OCI-LY3 (cell line): ENCODE measurements around the gene PICK1.

Experiments used
- H2AFZ ChIP-seq: fragments of 200-600, 300-600 bp; shearing (Covaris generic); 2 replicates; pipeline ENCODE4 v1.6.0; 2014; ENCODE audit warnings: antibody characterized with exemption, low read depth, low read length
- H3K27ac ChIP-seq: fragments of 200-600, 300-600 bp; sonication (generic); 2 replicates; pipeline ENCODE4 v1.5.1; 2014; ENCODE audit warnings: mild to moderate bottlenecking, low read length, moderate library complexity, mixed read lengths
- H3K27me3 ChIP-seq: fragments of 200-600, 300-600 bp; sonication (generic); 2 replicates; pipeline ENCODE4 v1.6.1; 2014; ENCODE audit warnings: low read depth, low read length, mixed read lengths
- H3K36me3 ChIP-seq: fragments of 200-600, 300-600 bp; sonication (generic); replicated peaks from 2 replicates; pipeline ENCODE3; 2014; ENCODE audit warnings: low read depth, low read length, mixed read lengths
- H3K4me1 ChIP-seq: fragments of 300-600, 200-600 bp; sonication (generic); 2 replicates; pipeline ENCODE4 v1.6.1; 2014; ENCODE audit warnings: low read length, mixed read lengths
- H3K4me2 ChIP-seq: fragments of 200-600, 300-600 bp; sonication (generic); 2 replicates; pipeline ENCODE4 v1.6.1; 2014; ENCODE audit warnings: low read length, mixed read lengths
- H3K4me3 ChIP-seq: fragments of 300-600, 200-600 bp; sonication (generic); 2 replicates; pipeline ENCODE4 v1.5.1; 2014; ENCODE audit warnings: antibody characterized with exemption, mild to moderate bottlenecking, low read length, moderate library complexity
- H3K79me2 ChIP-seq: fragments of 300-600, 200-600 bp; shearing (Covaris generic); 2 replicates; pipeline ENCODE4 v1.6.1; 2014; ENCODE audit warnings: mild to moderate bottlenecking, low read length, mixed read lengths
- H3K9ac ChIP-seq: fragments of 300-600, 200-600 bp; shearing (Covaris generic); 2 replicates; pipeline ENCODE4 v1.6.0; 2014; ENCODE audit warnings: mild to moderate bottlenecking, low read length, moderate library complexity
- H3K9me3 ChIP-seq: fragments of 200-600, 300-600 bp; shearing (Covaris generic); 2 replicates; pipeline ENCODE4 v1.6.1; 2014; ENCODE audit warnings: low read length, mixed read lengths; ENCODE audit not compliant: insufficient read depth
- H4K20me1 ChIP-seq: fragments of 200-600, 300-600 bp; sonication (generic); 2 replicates; pipeline ENCODE4 v1.6.1; 2016; ENCODE audit warnings: low read length, mixed read lengths; ENCODE audit not compliant: insufficient read depth
- EZH2phosphoT487 ChIP-seq: fragments of 200-600 bp; shearing (Covaris generic); IDR thresholded peaks from 2 replicates; pipeline ENCODE4 v1.6.1; 2018; ENCODE audit warnings: antibody characterized with exemption, mixed run types, low read depth
- TF ChIP-seq, protein P1 (sequence below): fragments of 200-600, 300-600 bp; sonication (generic); IDR thresholded peaks from 2 replicates; pipeline ENCODE4 v1.5.1; 2014; ENCODE audit warnings: antibody characterized with exemption, low read length, low read depth

The PICK1 gene

DNA sequence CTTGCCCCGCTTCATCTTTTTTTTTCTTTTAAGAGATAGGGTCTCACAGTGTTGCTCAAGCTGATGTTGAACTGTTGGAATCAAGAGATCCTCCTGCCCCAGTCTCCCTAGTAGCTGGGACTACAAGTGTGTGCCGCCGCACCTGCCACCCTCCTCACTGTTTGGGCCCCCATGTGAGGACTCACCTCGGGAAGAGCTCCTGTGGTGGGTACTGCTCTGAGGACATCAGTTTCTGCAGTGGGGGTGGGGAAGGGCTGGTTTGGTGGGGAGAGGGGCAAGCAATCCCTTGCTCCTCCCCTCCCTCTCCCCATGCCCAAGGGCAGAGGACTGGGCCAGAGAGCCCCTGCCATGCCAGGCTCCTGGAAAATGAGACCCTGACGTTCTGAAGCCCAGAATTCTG, 28.3 kb downstream of the PICK1 start:
- Histone ChIP-seq H3K27ac (no peak overlapping the region), H3K9me3 (no peaks in the 10 kb centered on the region), H3K36me3 (no peaks in the 10 kb centered on the region), H4K20me1 (no peaks in the 10 kb centered on the region), H3K27me3 (no peaks in the 10 kb centered on the region), H3K4me2 (no peak overlapping the region), H3K79me2 (no peaks in the 10 kb centered on the region), H2AFZ (no peak overlapping the region), H3K4me1 (no peaks in the 10 kb centered on the region), H3K4me3 (no peak overlapping the region), H3K9ac (no peak overlapping the region)
- TF ChIP-seq, protein P1, sequence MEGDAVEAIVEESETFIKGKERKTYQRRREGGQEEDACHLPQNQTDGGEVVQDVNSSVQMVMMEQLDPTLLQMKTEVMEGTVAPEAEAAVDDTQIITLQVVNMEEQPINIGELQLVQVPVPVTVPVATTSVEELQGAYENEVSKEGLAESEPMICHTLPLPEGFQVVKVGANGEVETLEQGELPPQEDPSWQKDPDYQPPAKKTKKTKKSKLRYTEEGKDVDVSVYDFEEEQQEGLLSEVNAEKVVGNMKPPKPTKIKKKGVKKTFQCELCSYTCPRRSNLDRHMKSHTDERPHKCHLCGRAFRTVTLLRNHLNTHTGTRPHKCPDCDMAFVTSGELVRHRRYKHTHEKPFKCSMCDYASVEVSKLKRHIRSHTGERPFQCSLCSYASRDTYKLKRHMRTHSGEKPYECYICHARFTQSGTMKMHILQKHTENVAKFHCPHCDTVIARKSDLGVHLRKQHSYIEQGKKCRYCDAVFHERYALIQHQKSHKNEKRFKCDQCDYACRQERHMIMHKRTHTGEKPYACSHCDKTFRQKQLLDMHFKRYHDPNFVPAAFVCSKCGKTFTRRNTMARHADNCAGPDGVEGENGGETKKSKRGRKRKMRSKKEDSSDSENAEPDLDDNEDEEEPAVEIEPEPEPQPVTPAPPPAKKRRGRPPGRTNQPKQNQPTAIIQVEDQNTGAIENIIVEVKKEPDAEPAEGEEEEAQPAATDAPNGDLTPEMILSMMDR, result no peak
- no peak for TF ChIP-seq EZH2phosphoT487

GRCh38 chr22:38086001-38086845, 29.0 kb downstream of the PICK1 start:
- Histone ChIP-seq H3K27me3 (no peaks in the 10 kb centered on the region), H3K4me1 (no peaks in the 10 kb centered on the region), H2AFZ (no peak overlapping the region), H3K36me3 (no peaks in the 10 kb centered on the region), H4K20me1 (no peaks in the 10 kb centered on the region), H3K9me3 (no peaks in the 10 kb centered on the region), H3K27ac (no peak overlapping the region), H3K79me2 (no peaks in the 10 kb centered on the region), H3K9ac (no peak overlapping the region), H3K4me3 (no peak overlapping the region), H3K4me2 (no peak overlapping the region)
- TF ChIP-seq, protein P1, result no peak
- no peak for TF ChIP-seq EZH2phosphoT487

DNA sequence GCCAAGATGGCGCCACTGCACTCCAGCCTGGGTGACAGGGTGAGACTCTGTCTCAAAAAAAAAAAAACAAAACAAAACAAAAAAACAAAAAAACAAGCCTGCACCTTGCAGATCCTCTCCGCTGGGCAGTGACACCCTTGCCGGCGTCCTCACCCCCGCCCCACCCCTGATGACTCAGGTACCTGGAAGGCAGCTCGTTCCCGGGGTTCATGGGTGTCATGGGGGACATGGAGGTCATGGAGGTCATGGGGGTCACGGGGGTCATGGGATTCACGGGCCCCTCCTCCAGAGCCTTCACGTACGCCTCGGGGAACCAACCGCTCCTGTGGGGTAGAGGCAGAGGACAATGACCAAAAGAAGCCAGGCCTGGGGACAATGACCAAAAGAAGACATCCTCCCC, 29.7 kb downstream of the PICK1 start:
- no peaks in the 10 kb centered on the region for H3K9me3 ChIP-seq
- no peak overlapping the region for H3K27ac ChIP-seq
- H3K4me3 ChIP-seq, result no peak overlapping the region
- no peaks in the 10 kb centered on the region for H3K4me1 ChIP-seq
- no peaks in the 10 kb centered on the region for H4K20me1 ChIP-seq
- no peaks in the 10 kb centered on the region for H3K27me3 ChIP-seq
- H3K4me2 ChIP-seq, result no peak overlapping the region
- H2AFZ ChIP-seq, result no peak overlapping the region
- H3K9ac ChIP-seq, result no peak overlapping the region
- no peaks in the 10 kb centered on the region for H3K36me3 ChIP-seq
- no peaks in the 10 kb centered on the region for H3K79me2 ChIP-seq
- TF ChIP-seq EZH2phosphoT487, result no peak
- TF ChIP-seq, protein P1, result no peak

DNA sequence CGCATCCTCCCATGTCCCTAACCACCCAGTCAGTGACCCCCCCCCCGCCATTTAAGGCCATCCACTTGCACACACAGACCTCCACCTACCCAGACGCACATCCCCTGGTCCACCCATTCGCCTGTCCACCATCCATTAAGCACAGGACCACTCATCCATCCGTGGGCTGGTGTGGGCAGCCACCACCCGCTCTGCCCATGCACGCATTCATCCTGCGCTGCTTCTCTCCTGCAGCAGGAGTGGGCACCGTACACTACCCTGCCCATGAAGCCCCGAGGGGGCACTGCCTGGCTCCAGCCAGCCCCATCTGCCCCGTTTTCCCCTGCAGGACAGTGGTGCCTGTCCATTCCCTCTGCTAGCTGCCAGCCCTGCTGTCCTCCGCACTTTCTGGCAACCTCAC, 30.7 kb downstream of the PICK1 start:
- Histone ChIP-seq H3K27me3 (no peaks in the 10 kb centered on the region), H2AFZ (no peak overlapping the region), H3K9ac (no peak overlapping the region)

More for the DNA sequence above, 30.7 kb downstream of the PICK1 start:
- TF ChIP-seq, protein P1, result no peak
- TF ChIP-seq EZH2phosphoT487, result no peak
- H3K27ac ChIP-seq, result no peak overlapping the region
- H4K20me1 ChIP-seq, result no peaks in the 10 kb centered on the region
- H3K79me2 ChIP-seq, result no peaks in the 10 kb centered on the region
- no peaks in the 10 kb centered on the region for H3K9me3 ChIP-seq
- H3K4me3 ChIP-seq, result no peak overlapping the region
- no peaks in the 10 kb centered on the region for H3K36me3 ChIP-seq
- H3K4me2 ChIP-seq, result no peak overlapping the region
- H3K4me1 ChIP-seq, result no peaks in the 10 kb centered on the region
